Stimulated activated CD8-positive, alpha-beta memory T cell treated with anti-CD3 and anti-CD28 coated beads, Interleukin-7, amount 100 ng/mL, for 24 hours (primary cell): ENCODE results near the gene HS3ST3A1.
A peak's percentile ranks its signal among the peaks of the same experiment; 100 is the strongest.

ENCODE experiments used
- DNase-seq: peaks from one replicate; pipeline ENCODE4 v3.0.0-alpha.2; 2020; ENCODE audit warnings: low read depth

The HS3ST3A1 gene

GRCh38 chr17:13598353-13599167, 3.2 kb downstream of the HS3ST3A1 start:
- no peak for DNase-seq

GRCh38 chr17:13597723-13598347, 3.9 kb downstream of the HS3ST3A1 start:
- DNase-seq, result no peak

- no peak for DNase-seq
Observed at GRCh38 chr17:13596241-13596923, 5.3 kb downstream of the HS3ST3A1 start.

GRCh38 chr17:13595599-13595899, 6.2 kb downstream of the HS3ST3A1 start:
- no peak for DNase-seq

GRCh38 chr17:13594762-13595598, 6.7 kb downstream of the HS3ST3A1 start:
- peak; percentile 71 for DNase-seq

GRCh38 chr17:13594310-13594709, 7.4 kb downstream of the HS3ST3A1 start:
- no peak for DNase-seq

- no peak for DNase-seq
Observed at GRCh38 chr17:13593757-13594156, 8.0 kb downstream of the HS3ST3A1 start.

- DNase-seq, result no peak
Observed at GRCh38 chr17:13593021-13593751, 8.5 kb downstream of the HS3ST3A1 start.

GRCh38 chr17:13592427-13592826, 9.3 kb downstream of the HS3ST3A1 start:
- DNase-seq, result no peak

- no peak for DNase-seq
Observed at GRCh38 chr17:13590441-13590840, 11.3 kb downstream of the HS3ST3A1 start.

- DNase-seq, result no peak
Observed at GRCh38 chr17:13589658-13590057, 12.1 kb downstream of the HS3ST3A1 start.

GRCh38 chr17:13587487-13588338, 14.0 kb downstream of the HS3ST3A1 start:
- DNase-seq, result no peak

GRCh38 chr17:13584701-13585080, 17.0 kb downstream of the HS3ST3A1 start:
- no peak for DNase-seq

- no peak for DNase-seq
Observed at GRCh38 chr17:13583996-13584700, 17.6 kb downstream of the HS3ST3A1 start.

GRCh38 chr17:13582776-13583547, 18.8 kb downstream of the HS3ST3A1 start:
- no peak for DNase-seq

GRCh38 chr17:13581925-13582324, 19.8 kb downstream of the HS3ST3A1 start:
- no peak for DNase-seq

- DNase-seq, result no peak
Observed at GRCh38 chr17:13580790-13581189, 20.9 kb downstream of the HS3ST3A1 start.

- DNase-seq, result no peak
Observed at GRCh38 chr17:13576661-13577526, 24.8 kb downstream of the HS3ST3A1 start.
